H1 (cell line): Measurements from ENCODE around the gene KIAA1328. TPM values are rescaled to one million over a fixed set of nuclear protein-coding genes. Genes with fewer than 3 reads are reported as not detected.

Experiments used
- CTCF ChIA-PET: fragments of 300-600 bp; sonication (Branson Sonifier 250); formaldehyde crosslinking; loops from one replicate; lab custom pipeline; 2021; ENCODE audit not compliant: partially characterized antibody; lab: Charles Lee
- POLR2A ChIA-PET: fragments of 300-600 bp; sonication (Branson Sonifier 250); formaldehyde crosslinking; loops from one replicate; lab custom pipeline; 2021; ENCODE audit warnings: inconsistent platforms; ENCODE audit not compliant: partially characterized antibody; lab: Charles Lee
- DNase-seq, 2 experiments: peaks; one replicate each; pipeline versions ENCODE4 v3.0.0 to v3.0.0-alpha.2; 2010 to 2022; ENCODE audit warnings: low spot score in 2 of 2, low read depth in 1 of 2, mixed read lengths in 1 of 2
- FAIRE-seq: peaks from 2 replicates; lab custom pipeline; 2011; peaks lifted over from hg19 to GRCh38; lab: Jason Lieb, UNC
- H2AFZ ChIP-seq: 2 replicates; pipeline ENCODE4 v1.8.1; 2012; ENCODE audit warnings: low read length, inconsistent platforms
- H2AK5ac ChIP-seq: 2 replicates; pipeline ENCODE4 v1.6.1; 2013; ENCODE audit warnings: low read depth, low read length
- H2BK120ac ChIP-seq: replicated peaks from 2 replicates; pipeline ENCODE3; 2013; ENCODE audit warnings: low read depth, low read length, inconsistent platforms
- H2BK12ac ChIP-seq: 2 replicates; pipeline ENCODE4 v1.6.1; 2013; ENCODE audit warnings: low read depth, low read length
- H2BK15ac ChIP-seq: 2 replicates; pipeline ENCODE4 v1.6.1; 2013; ENCODE audit warnings: low read length
- H2BK20ac ChIP-seq: 2 replicates; pipeline ENCODE4 v1.6.1; 2013; ENCODE audit warnings: low read length
- H2BK5ac ChIP-seq: 2 replicates; pipeline ENCODE4 v1.6.1; 2013; ENCODE audit warnings: low read depth, low read length
- H3K14ac ChIP-seq: 2 replicates; pipeline ENCODE4 v1.6.1; 2013; ENCODE audit warnings: inconsistent platforms; ENCODE audit not compliant: insufficient read length
- H3K18ac ChIP-seq: 2 replicates; pipeline ENCODE4 v1.6.1; 2013; ENCODE audit warnings: low read length; ENCODE audit errors: extremely low read depth
- H3K23ac ChIP-seq: 2 replicates; pipeline ENCODE4 v1.6.1; 2013; ENCODE audit warnings: inconsistent platforms; ENCODE audit not compliant: insufficient read length
- H3K23me2 ChIP-seq: 2 replicates; pipeline ENCODE4 v1.6.1; 2013; ENCODE audit warnings: low read depth, low read length
- H3K27ac ChIP-seq: 2 replicates; pipeline ENCODE4 v1.6.1; 2011; ENCODE audit warnings: low read depth, low read length, inconsistent platforms
- H3K27me3 ChIP-seq, 4 experiments: replicated peaks in 1 of 4; 1 replicate in 1 of 4; 2 replicates in 3 of 4; pipeline versions ENCODE4 v1.6.1 to v1.8.1; 2011 to 2013; ENCODE audit warnings: low read length in 3 of 4, mild to moderate bottlenecking in 3 of 4, inconsistent platforms in 2 of 4, mixed read lengths in 2 of 4, moderate library complexity in 1 of 4; ENCODE audit not compliant: control insufficient read depth in 3 of 4, insufficient read depth in 3 of 4; ENCODE audit errors: extremely low read depth in 1 of 4
- H3K36me3 ChIP-seq, 4 experiments: 2 replicates each; pipeline versions ENCODE4 v1.6.1 to v1.8.1; 2011 to 2013; ENCODE audit warnings: mild to moderate bottlenecking in 4 of 4, low read length in 3 of 4, moderate library complexity in 2 of 4, control low read depth in 1 of 4, inconsistent platforms in 1 of 4; ENCODE audit not compliant: insufficient read depth in 4 of 4, control insufficient read depth in 2 of 4
- H3K4ac ChIP-seq: replicated peaks from 2 replicates; pipeline ENCODE3; 2013; ENCODE audit warnings: low read length, low read depth, mixed read lengths, inconsistent platforms; ENCODE audit not compliant: insufficient read length
- H3K4me1 ChIP-seq, 4 experiments: replicated peaks in 1 of 4; 1 replicate in 1 of 4; 2 replicates in 3 of 4; pipeline versions ENCODE4 v1.6.1 to v1.8.1; 2011 to 2013; ENCODE audit warnings: low read length in 3 of 4, inconsistent platforms in 2 of 4, mixed read lengths in 1 of 4; ENCODE audit not compliant: insufficient read depth in 4 of 4, control insufficient read depth in 3 of 4
- H3K4me2 ChIP-seq, 2 experiments: 2 replicates each; pipeline versions ENCODE4 v1.6.1 to v1.8.1; 2011 to 2013; ENCODE audit warnings: low read depth in 2 of 2, low read length in 2 of 2, control low read depth in 1 of 2, inconsistent platforms in 1 of 2, mild to moderate bottlenecking in 1 of 2; ENCODE audit not compliant: insufficient read depth in 1 of 2
- H3K4me3 ChIP-seq, 4 experiments: fragments of 200-600, 300-600 bp in 1 of 4; sonication (generic), shearing (Covaris generic), sonication (Bioruptor Twin) in 1 of 4; 2 replicates each; pipeline versions ENCODE4 v1.5.1 to v1.8.1; 2011 to 2016; ENCODE audit warnings: low read length in 4 of 4, low read depth in 3 of 4, control low read depth in 2 of 4, inconsistent platforms in 2 of 4, mild to moderate bottlenecking in 2 of 4, mixed read lengths in 1 of 4, moderate library complexity in 1 of 4; ENCODE audit not compliant: insufficient read depth in 2 of 4; ENCODE audit errors: extremely low read depth in 1 of 4
- H3K56ac ChIP-seq: replicated peaks from 2 replicates; pipeline ENCODE3; 2013; ENCODE audit warnings: low read depth, mild to moderate bottlenecking, mixed read lengths, low read length, inconsistent platforms; ENCODE audit not compliant: insufficient read length
- H3K79me1 ChIP-seq: 2 replicates; pipeline ENCODE4 v1.6.1; 2013; ENCODE audit warnings: low read depth, low read length, control low read depth
- H3K79me2 ChIP-seq, 2 experiments: 2 replicates each; pipeline versions ENCODE4 v1.6.1 to v1.8.1; 2012 to 2013; ENCODE audit warnings: low read length in 2 of 2, mild to moderate bottlenecking in 2 of 2, inconsistent platforms in 1 of 2; ENCODE audit not compliant: insufficient read depth in 2 of 2, control insufficient read depth in 1 of 2
- H3K9ac ChIP-seq, 4 experiments: replicated peaks in 1 of 4; 1 replicate in 1 of 4; 2 replicates in 3 of 4; pipeline versions ENCODE4 v1.6.1 to v1.8.1; 2011 to 2013; ENCODE audit warnings: low read depth in 3 of 4, low read length in 3 of 4, control low read depth in 2 of 4, mild to moderate bottlenecking in 2 of 4, moderate library complexity in 2 of 4, inconsistent platforms in 1 of 4; ENCODE audit errors: extremely low read depth in 1 of 4
- H3K9me3 ChIP-seq, 2 experiments: 2 replicates each; pipeline versions ENCODE4 v1.6.1 to v1.8.1; 2012 to 2013; ENCODE audit warnings: mild to moderate bottlenecking in 2 of 2, moderate library complexity in 2 of 2, control low read depth in 1 of 2, inconsistent platforms in 1 of 2, low read depth in 1 of 2, low read length in 1 of 2, mixed read lengths in 1 of 2; ENCODE audit not compliant: insufficient read depth in 2 of 2
- H4K20me1 ChIP-seq, 2 experiments: replicated peaks in 1 of 2; 2 replicates each; pipeline versions ENCODE3 to v1.8.1; 2011 to 2013; ENCODE audit warnings: inconsistent platforms in 2 of 2, low read length in 2 of 2, mild to moderate bottlenecking in 1 of 2; ENCODE audit not compliant: insufficient read depth in 2 of 2, control insufficient read depth in 1 of 2
- H4K5ac ChIP-seq: 2 replicates; pipeline ENCODE4 v1.6.1; 2013; ENCODE audit warnings: low read length, low read depth, mixed read lengths, inconsistent platforms; ENCODE audit not compliant: insufficient read length
- H4K8ac ChIP-seq: 2 replicates; pipeline ENCODE4 v1.8.0; 2013; ENCODE audit warnings: mild to moderate bottlenecking, moderate library complexity, low read length, inconsistent platforms; ENCODE audit not compliant: insufficient read depth; ENCODE audit errors: extremely low read depth
- H4K91ac ChIP-seq: replicated peaks from 2 replicates; pipeline ENCODE3; 2013; ENCODE audit warnings: low read length, mixed read lengths, inconsistent platforms; ENCODE audit not compliant: insufficient read length
- CTBP2 ChIP-seq: IDR thresholded peaks from 2 replicates; pipeline ENCODE4 v1.7.0; 2011; ENCODE audit warnings: borderline replicate concordance, mild to moderate bottlenecking, moderate library complexity, mixed read lengths, low read length; ENCODE audit not compliant: insufficient read depth, insufficient read length
- FOSL1 ChIP-seq: IDR thresholded peaks from 2 replicates; pipeline ENCODE4 v1.6.1; 2011; ENCODE audit warnings: mild to moderate bottlenecking, low read depth, low read length, moderate library complexity; ENCODE audit not compliant: insufficient read depth
- KDM1A ChIP-seq: fragments of 200-600, 300-600 bp; sonication (generic); IDR thresholded peaks from 2 replicates; pipeline ENCODE4 v1.7.1; 2016; ENCODE audit warnings: mild to moderate bottlenecking, low read length, borderline replicate concordance
- MAFK ChIP-seq: IDR thresholded peaks from 2 replicates; pipeline ENCODE4 v1.6.1; 2012; ENCODE audit warnings: low read depth, mild to moderate bottlenecking, improper control_type of control experiment, low read length
- PHF8 ChIP-seq: fragments of 200-600 bp; sonication (generic); conservative IDR thresholded peaks from 2 replicates; pipeline ENCODE4 v1.7.1; 2012; ENCODE audit warnings: low read depth, mild to moderate bottlenecking, inconsistent platforms, low read length, moderate library complexity
- POLR2A ChIP-seq, 2 experiments: IDR thresholded peaks; 1 replicate in 1 of 2; 2 replicates in 1 of 2; pipeline ENCODE4 v1.6.1; 2011; ENCODE audit warnings: low read depth in 2 of 2, low read length in 2 of 2, mild to moderate bottlenecking in 2 of 2; ENCODE audit errors: control extremely low read depth in 1 of 2
- TCF12 ChIP-seq: IDR thresholded peaks from 2 replicates; pipeline ENCODE4 v1.6.1; 2011; ENCODE audit warnings: low read depth, mild to moderate bottlenecking, low read length
- ZNF274 ChIP-seq: IDR thresholded peaks from 2 replicates; pipeline ENCODE4 v1.7.0; 2012; ENCODE audit warnings: low read length, borderline replicate concordance; ENCODE audit errors: extremely low read depth
- WGBS, 2 experiments: shearing (Covaris generic) in 1 of 2; methylation state at CpG; one replicate each; pipeline versions ENCODE4 v1.1.6 to v1.1.7; 2013 to 2015; ENCODE audit warnings: low lambda C conversion rate in 2 of 2, mixed read lengths in 2 of 2, inconsistent platforms in 1 of 2, low coverage in 1 of 2, missing lambda C conversion rate in 1 of 2; ENCODE audit not compliant: insufficient replicate concordance in 2 of 2, insufficient coverage in 1 of 2, insufficient read length in 1 of 2; ENCODE audit errors: extremely low coverage in 1 of 2, missing lambda C conversion rate in 1 of 2; 5-methylcytosine and 5-hydroxymethylcytosine counted together
- polyA plus RNA-seq, 7 experiments: library from polyadenylated mRNA; depleted of rRNA in 3 of 7; stranded (reverse) in 5 of 7; unstranded in 2 of 7; fragments of >200 nt in 5 of 7; fragments of 200-250 nt in 2 of 7; gene quantifications; 1 replicate in 5 of 7; 2 replicates in 1 of 7; 4 replicates in 1 of 7; pipeline versions ENCODE4 v1.2.1 to v1.2.3, GENCODE V29; 2011 to 2013; ENCODE audit warnings: missing spikeins in 2 of 7, mixed read lengths in 2 of 7
- total RNA-seq: library from RNA; stranded (reverse); fragmentation: NEBNext Ultra II Directional; extraction: Animal tissue kit (Norgen Biotek cat#: 25700); gene quantifications from 2 replicates; pipeline ENCODE4 v1.2.1, GENCODE V29; 2021

The KIAA1328 gene
- total and polyA plus RNA-seq, 2 of the 8 experiments (the other 6 are each of a cell fraction or from before 2014, with no cell fraction given): 2.6 to 5.7 TPM

GRCh38 chr18:37173384-37173783 is 344.5 kb downstream of the KIAA1328 start:
- H2BK12ac ChIP-seq: no peak overlapping the region
- H3K23me2 ChIP-seq: no peaks in the 10 kb centered on the region
- no peaks in the 10 kb centered on the region for H3K9me3 ChIP-seq
- peaks cover 0 to 15% (median 10%) of the 10 kb centered on the region in 4 experiments; a peak in 5 of 7 replicates for H3K4me1 ChIP-seq
- H2BK20ac ChIP-seq: no peak overlapping the region
- H3K56ac ChIP-seq: no peak overlapping the region
- H2BK5ac ChIP-seq: no peak overlapping the region
- ChIA-PET POLR2A (no interaction called here), CTCF (interaction anchor here (1.2 to 1.7 kb wide), 3 partner anchors 8 to 34 kb away, joined by 3 to 5 read pairs (median 5); no protein-coding TSS in a partner anchor)
- no peak overlapping the region for H2AFZ ChIP-seq
- H3K9ac ChIP-seq: no peak overlapping the region
- no peak overlapping the region for H2BK120ac ChIP-seq
- H4K20me1 ChIP-seq: no peaks in the 10 kb centered on the region
- no peaks in the 10 kb centered on the region for H3K79me2 ChIP-seq
- H3K4ac ChIP-seq: no peak overlapping the region
- H2AK5ac ChIP-seq: no peak overlapping the region
- no peak overlapping the region for H3K27ac ChIP-seq
- H2BK15ac ChIP-seq: no peak overlapping the region
- FAIRE-seq (no peak), DNase-seq (no peak)
- H4K91ac ChIP-seq: no peak overlapping the region
- H3K27me3 ChIP-seq: no peaks in the 10 kb centered on the region
- H3K36me3 ChIP-seq: no peaks in the 10 kb centered on the region
- 87% methylated on average over 2 of the region's 2 CpGs; no CpG with 5 or more reads in 1 of the 2 experiments for WGBS, 2 experiments
- no peaks in the 10 kb centered on the region for H3K79me1 ChIP-seq
- H3K4me3 ChIP-seq: no peak overlapping the region
- H4K8ac ChIP-seq: no peak overlapping the region
- H3K23ac ChIP-seq: no peak overlapping the region
- no peak overlapping the region for H4K5ac ChIP-seq
- H3K4me2 ChIP-seq: no peak overlapping the region
- H3K14ac ChIP-seq: no peak overlapping the region
- no peak overlapping the region for H3K18ac ChIP-seq
- TF ChIP-seq CTBP2 (no peak), KDM1A (no peak), FOSL1 (no peak), PHF8 (no peak), POLR2A (IDR thresholded peaks at IDR 0.05; ENCODE audit: control extremely low read depth in 1 of 2, low read depth in 2 of 2, low read length in 2 of 2) (no peak), MAFK (no peak), ZNF274 (no peak), TCF12 (no peak)
